ENCODE measurements around the gene TUBGCP3. TPM values are rescaled to one million over a fixed set of nuclear protein-coding genes. Genes with fewer than 3 reads are reported as not detected.

Gene TUBGCP3
- total RNA-seq, 1 experiment from 2014 or later, result 37.3 TPM

GRCh38 chr13:112530861-112531260, 57.1 kb downstream of the TUBGCP3 start:
- no peak overlapping the region for H3K56ac ChIP-seq (ENCODE audit: insufficient read length, low read depth, low read length)
- Mint-ChIP-seq H3K9me3 (no peaks in the 10 kb centered on the region), H3K27me3 (ENCODE audit: low read depth) (no peaks in the 10 kb centered on the region), H3K36me3 (ENCODE audit: insufficient read depth in 1 of 3, low read depth in 3 of 3) (no peaks in the 10 kb centered on the region), H3K4me1 (no peaks in the 10 kb centered on the region), H3K27ac (no peak overlapping the region), H3K4me3 (no peak overlapping the region)
- no peak overlapping the region for H2BK12ac ChIP-seq (ENCODE audit: insufficient read length, low read depth, low read length)
- DNase-seq, result no peak
- no peak overlapping the region for H2BK120ac ChIP-seq (ENCODE audit: low read depth, low read length, poor library complexity, severe bottlenecking)
- peaks cover 4% of the 10 kb centered on the region for H4K20me1 ChIP-seq (ENCODE audit: control insufficient read depth, insufficient read depth, insufficient read length)
- no peaks in the 10 kb centered on the region for H3K27me3 ChIP-seq (ENCODE audit: insufficient read depth, low read length)
- H3K23me2 ChIP-seq (ENCODE audit: insufficient read length, low read depth, low read length, poor library complexity, severe bottlenecking), result no peaks in the 10 kb centered on the region
- H3T11ph ChIP-seq (ENCODE audit: low read length), result no peak overlapping the region
- H4K8ac ChIP-seq (replicated peaks; ENCODE audit: insufficient read length, low read depth, low read length), result no peak overlapping the region
- H2BK15ac ChIP-seq (ENCODE audit: low read depth, low read length), result no peak overlapping the region
- no peaks in the 10 kb centered on the region for H3K79me1 ChIP-seq (ENCODE audit: insufficient read depth, low read depth, low read length, poor library complexity, severe bottlenecking)
- H3K79me2 ChIP-seq (ENCODE audit: insufficient read depth, low read length), result no peaks in the 10 kb centered on the region
- no peak overlapping the region for H2BK20ac ChIP-seq (ENCODE audit: low read depth, low read length, poor library complexity, severe bottlenecking)
- H3K4me1 ChIP-seq (ENCODE audit: insufficient read depth, low read length), result no peaks in the 10 kb centered on the region
- no peak overlapping the region for H3K14ac ChIP-seq (ENCODE audit: insufficient read depth, low read length)
- H3K18ac ChIP-seq (ENCODE audit: insufficient read length, low read depth, low read length), result no peak overlapping the region
- H2AK5ac ChIP-seq (ENCODE audit: insufficient read length, low read length), result no peak overlapping the region
- no CpG with 5 or more reads among the region's 2 CpGs for WGBS (ENCODE audit: extremely low coverage, insufficient read length, low lambda C conversion rate)
- H4K91ac ChIP-seq (ENCODE audit: insufficient read length, low read depth, low read length), result no peak overlapping the region
- no peak for TF ChIP-seq CTCF (conservative IDR thresholded peaks at IDR 0.05)
- no peak overlapping the region for H3K27ac ChIP-seq (ENCODE audit: insufficient read length, low read depth, low read length)
- no peak overlapping the region for H4K5ac ChIP-seq (ENCODE audit: insufficient read length, low read depth, low read length)
- H2BK5ac ChIP-seq (ENCODE audit: insufficient read length, low read length), result no peak overlapping the region
- no peak overlapping the region for H2AFZ ChIP-seq (ENCODE audit: low read length)
- no peak overlapping the region for H3K4ac ChIP-seq (ENCODE audit: low read depth, low read length)
- H3K9me3 ChIP-seq (ENCODE audit: control insufficient read depth, low read depth, low read length), result no peaks in the 10 kb centered on the region
- H3K9ac ChIP-seq (ENCODE audit: extremely low read depth, insufficient read length, low read length), result no peak overlapping the region
- H3K23ac ChIP-seq (ENCODE audit: insufficient read length, low read depth, low read length), result no peak overlapping the region
- no peak overlapping the region for H3K4me2 ChIP-seq (ENCODE audit: insufficient read depth, insufficient read length, low read length)

Measured in H9 (cell line).